Neural cell (in vitro differentiated cells): ENCODE results near the gene CATSPER1.

ENCODE experiments used
- CTCF ChIP-seq: fragments of 450-650 bp; IDR thresholded peaks from 2 replicates; pipeline ENCODE4 v1.5.1; 2014; ENCODE audit warnings: antibody characterized with exemption, mild to moderate bottlenecking, moderate library complexity; ENCODE audit not compliant: poor library complexity, severe bottlenecking
- EZH2 ChIP-seq: fragments of 200-600, 300-800 bp; shearing (Covaris generic), sonication (generic); IDR thresholded peaks from 2 replicates; pipeline ENCODE4 v1.6.1; 2014; ENCODE audit warnings: antibody characterized with exemption, low read length, borderline replicate concordance, mild to moderate bottlenecking; ENCODE audit not compliant: insufficient read depth, poor library complexity, severe bottlenecking

GRCh38 chr11:66037327-66037726 is 11.0 kb upstream of the CATSPER1 start:
- TF ChIP-seq CTCF (no peak), EZH2 (no peak)
